Activated CD4-positive, CD25-positive, alpha-beta regulatory T cell treated with anti-CD3 and anti-CD28 coated beads, Interleukin-2, amount 50 U/mL, for 16 hours (primary cell): Measurements from ENCODE around the gene FARP1.

Experiments used
- DNase-seq: peaks from one replicate; pipeline ENCODE4 v3.0.0-alpha.2; 2020; ENCODE audit warnings: low read depth, low spot score

FARP1 gene

GRCh38 chr13:98500963-98501421 lies 358.1 kb downstream of the FARP1 start:
- no peak for DNase-seq

GRCh38 chr13:98503175-98504028 lies 360.5 kb downstream of the FARP1 start:
- DNase-seq, result no peak

GRCh38 chr13:98504029-98504351 lies 361.1 kb downstream of the FARP1 start:
- no peak for DNase-seq

DNA sequence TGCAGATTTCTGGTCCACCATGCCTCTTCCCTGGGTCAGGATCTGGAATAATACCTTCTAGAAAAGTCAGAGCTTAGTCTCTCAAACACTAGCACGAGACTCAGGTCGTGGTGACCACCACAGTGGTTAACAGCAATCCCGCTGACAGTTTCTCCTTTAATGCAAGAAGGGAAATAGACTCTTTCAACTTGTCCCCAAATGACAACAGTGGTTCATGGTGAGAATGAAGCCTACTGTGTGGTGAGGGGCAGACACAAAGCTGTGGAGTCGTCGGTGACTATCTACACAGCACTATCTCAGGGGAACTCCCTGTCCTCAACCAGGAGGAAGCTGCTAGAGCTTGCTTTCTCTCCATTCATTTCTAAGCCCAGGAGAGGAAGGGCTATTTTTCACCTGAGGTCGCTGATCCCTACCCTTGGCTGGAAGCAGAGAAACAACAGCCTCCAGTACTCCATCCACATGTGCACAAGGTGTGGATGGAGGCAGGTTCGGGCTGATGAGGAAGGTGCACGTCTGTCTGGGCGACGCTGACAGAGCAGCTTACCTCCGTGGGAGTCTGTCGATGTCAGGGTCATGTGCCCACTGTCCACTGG lies 361.6 kb downstream of the FARP1 start:
- no peak for DNase-seq
